ENCODE measurements around the gene ABCC1. TPM values are rescaled to one million over a fixed set of nuclear protein-coding genes. Genes with fewer than 3 reads are reported as not detected.

Gene ABCC1
- total RNA-seq, 1 experiment from 2014 or later: 56.4 TPM

GRCh38 chr16:16028311-16028999, 79.0 kb downstream of the ABCC1 start:
- no peak overlapping the region for H2BK120ac ChIP-seq (ENCODE audit: low read depth, low read length, poor library complexity, severe bottlenecking)
- no peaks in the 10 kb centered on the region for H3K79me1 ChIP-seq (ENCODE audit: insufficient read depth, low read depth, low read length, poor library complexity, severe bottlenecking)
- no peak overlapping the region for H3K9ac ChIP-seq (ENCODE audit: extremely low read depth, insufficient read length, low read length)
- no peaks in the 10 kb centered on the region for H3K4me1 ChIP-seq (ENCODE audit: insufficient read depth, low read length)
- no peaks in the 10 kb centered on the region for H3K9me3 ChIP-seq (ENCODE audit: control insufficient read depth, low read depth, low read length)
- H3K27ac ChIP-seq (ENCODE audit: insufficient read length, low read depth, low read length): no peak overlapping the region
- no peaks in the 10 kb centered on the region for H3K79me2 ChIP-seq (ENCODE audit: insufficient read depth, low read length)
- WGBS (ENCODE audit: extremely low coverage, insufficient read length, low lambda C conversion rate): no CpG with 5 or more reads among the region's 19 CpGs
- H3K27me3 Mint-ChIP-seq (ENCODE audit: low read depth): no peaks in the 10 kb centered on the region
- H3K56ac ChIP-seq (ENCODE audit: insufficient read length, low read depth, low read length): no peak overlapping the region
- H3K23me2 ChIP-seq (ENCODE audit: insufficient read length, low read depth, low read length, poor library complexity, severe bottlenecking): no peaks in the 10 kb centered on the region
- no peak overlapping the region for H3K4me3 Mint-ChIP-seq
- no peak overlapping the region for H3K14ac ChIP-seq (ENCODE audit: insufficient read depth, low read length)
- DNase-seq: no peak
- no peak overlapping the region for H2BK5ac ChIP-seq (ENCODE audit: insufficient read length, low read length)
- H3K27ac Mint-ChIP-seq: peak overlapping the region in 2 of 3 experiments; percentile 36 to 75; a peak in 3 of 7 replicates
- no peaks in the 10 kb centered on the region for H4K20me1 ChIP-seq (ENCODE audit: control insufficient read depth, insufficient read depth, insufficient read length)
- no peak overlapping the region for H2BK15ac ChIP-seq (ENCODE audit: low read depth, low read length)
- H2BK20ac ChIP-seq (ENCODE audit: low read depth, low read length, poor library complexity, severe bottlenecking): no peak overlapping the region
- H3K18ac ChIP-seq (ENCODE audit: insufficient read length, low read depth, low read length): no peak overlapping the region
- peaks cover 2 to 26% (median 19%) of the 10 kb centered on the region in 3 experiments; a peak in 6 of 7 replicates for H3K36me3 Mint-ChIP-seq (ENCODE audit: insufficient read depth in 1 of 3, low read depth in 3 of 3)
- no peak overlapping the region for H3K23ac ChIP-seq (ENCODE audit: insufficient read length, low read depth, low read length)
- H3K27me3 ChIP-seq (ENCODE audit: insufficient read depth, low read length): no peaks in the 10 kb centered on the region
- no peak overlapping the region for H4K5ac ChIP-seq (ENCODE audit: insufficient read length, low read depth, low read length)
- TF ChIP-seq CTCF (conservative IDR thresholded peaks at IDR 0.05): no peak
- no peaks in the 10 kb centered on the region; a peak in 1 of 5 replicates for H3K9me3 Mint-ChIP-seq
- no peak overlapping the region for H3K4ac ChIP-seq (ENCODE audit: low read depth, low read length)
- no peak overlapping the region for H4K8ac ChIP-seq (replicated peaks; ENCODE audit: insufficient read length, low read depth, low read length)
- no peak overlapping the region for H2BK12ac ChIP-seq (ENCODE audit: insufficient read length, low read depth, low read length)
- H3K4me2 ChIP-seq (ENCODE audit: insufficient read depth, insufficient read length, low read length): no peak overlapping the region
- no peak overlapping the region for H2AK5ac ChIP-seq (ENCODE audit: insufficient read length, low read length)
- H3K4me1 Mint-ChIP-seq: peaks cover 10 to 15% of the 10 kb centered on the region in 2 experiments
- H3T11ph ChIP-seq (ENCODE audit: low read length): no peak overlapping the region
- H2AFZ ChIP-seq (ENCODE audit: low read length): no peak overlapping the region
- H4K91ac ChIP-seq (ENCODE audit: insufficient read length, low read depth, low read length): no peak overlapping the region
